Measurements from ENCODE around the gene HIVEP3. TPM values are rescaled to one million over a fixed set of nuclear protein-coding genes. Genes with fewer than 3 reads are reported as not detected.

Gene HIVEP3
- total and polyA plus RNA-seq, 4 donors, result 7.0 to 14.7 (median 8.8) TPM

DNA sequence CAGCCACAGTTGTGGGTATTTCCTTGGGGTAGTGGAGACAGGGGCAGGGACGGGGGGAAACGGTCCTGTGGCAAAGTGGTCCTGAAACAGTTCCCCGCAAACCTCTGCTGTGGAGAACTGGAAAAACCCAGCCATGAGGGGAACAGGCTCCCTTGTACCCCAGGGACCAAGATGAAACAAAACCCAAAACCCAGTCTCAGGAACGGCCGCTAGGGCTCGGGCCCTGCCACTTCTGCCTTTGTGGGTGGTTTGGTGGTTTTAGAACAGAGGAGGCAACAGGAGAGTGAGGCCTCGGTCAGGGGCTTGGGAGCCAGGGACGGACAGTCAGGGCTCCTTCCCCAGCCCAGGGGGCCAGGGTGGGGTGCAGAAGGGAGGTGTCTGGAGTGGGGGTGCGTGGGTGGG is 409.5 kb downstream of the HIVEP3 start:
- ATAC-seq (ENCODE audit: insufficient read depth, low FRiP score) (no peak), DNase-seq (no peak)
- Histone ChIP-seq H3K27me3 (ENCODE audit: control insufficient read depth in 3 of 3, insufficient read depth in 3 of 3, low read length in 2 of 3) (no peaks in the 10 kb centered on the region), H3K4me3 (no peak overlapping the region), H3K9ac (ENCODE audit: insufficient read depth in 1 of 2, low read length in 2 of 2) (no peak overlapping the region), H3K27ac (ENCODE audit: low read depth in 1 of 2, low read length in 1 of 2) (no peak overlapping the region), H3K4me1 (ENCODE audit: control insufficient read depth in 5 of 5, insufficient read depth in 5 of 5, low read length in 5 of 5) (peaks cover 0 to 14% (median 0%) of the 10 kb centered on the region in 5 donors), H3K36me3 (ENCODE audit: control insufficient read depth in 4 of 4, insufficient read depth in 4 of 4, low read length in 4 of 4) (peaks cover 0 to 9% (median 1%) of the 10 kb centered on the region in 4 donors), H3K9me3 (ENCODE audit: control insufficient read depth in 4 of 4, insufficient read depth in 3 of 4, low read length in 3 of 4) (no peaks in the 10 kb centered on the region)
- TF ChIP-seq, protein P1, sequence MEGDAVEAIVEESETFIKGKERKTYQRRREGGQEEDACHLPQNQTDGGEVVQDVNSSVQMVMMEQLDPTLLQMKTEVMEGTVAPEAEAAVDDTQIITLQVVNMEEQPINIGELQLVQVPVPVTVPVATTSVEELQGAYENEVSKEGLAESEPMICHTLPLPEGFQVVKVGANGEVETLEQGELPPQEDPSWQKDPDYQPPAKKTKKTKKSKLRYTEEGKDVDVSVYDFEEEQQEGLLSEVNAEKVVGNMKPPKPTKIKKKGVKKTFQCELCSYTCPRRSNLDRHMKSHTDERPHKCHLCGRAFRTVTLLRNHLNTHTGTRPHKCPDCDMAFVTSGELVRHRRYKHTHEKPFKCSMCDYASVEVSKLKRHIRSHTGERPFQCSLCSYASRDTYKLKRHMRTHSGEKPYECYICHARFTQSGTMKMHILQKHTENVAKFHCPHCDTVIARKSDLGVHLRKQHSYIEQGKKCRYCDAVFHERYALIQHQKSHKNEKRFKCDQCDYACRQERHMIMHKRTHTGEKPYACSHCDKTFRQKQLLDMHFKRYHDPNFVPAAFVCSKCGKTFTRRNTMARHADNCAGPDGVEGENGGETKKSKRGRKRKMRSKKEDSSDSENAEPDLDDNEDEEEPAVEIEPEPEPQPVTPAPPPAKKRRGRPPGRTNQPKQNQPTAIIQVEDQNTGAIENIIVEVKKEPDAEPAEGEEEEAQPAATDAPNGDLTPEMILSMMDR (IDR thresholded peaks at IDR 0.05; ENCODE audit: control extremely low read depth, extremely low read depth), result no peak
- WGBS, 2 donors, result 66 to 73% methylated on average over 9 of the region's 9 CpGs

DNA sequence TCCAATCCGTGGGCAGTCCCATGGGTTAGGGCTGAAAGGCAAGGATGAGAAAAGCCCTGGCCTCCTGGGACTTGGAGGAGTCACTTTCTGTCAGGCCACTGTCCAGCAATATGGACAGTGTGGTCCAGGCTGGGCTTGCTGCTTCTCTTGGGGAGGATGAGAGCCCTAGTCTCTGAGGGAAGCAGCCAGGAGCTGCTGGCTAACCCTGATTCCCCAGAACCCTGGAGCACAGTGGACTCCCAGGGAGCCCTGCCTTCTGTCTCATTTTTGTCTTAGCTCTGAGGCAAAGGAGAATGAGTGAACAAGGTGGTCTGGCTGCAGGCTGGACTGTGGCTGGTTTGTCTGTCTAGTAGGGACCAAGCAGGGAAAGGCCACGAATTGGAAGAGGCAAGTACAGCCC is 410.4 kb downstream of the HIVEP3 start:
- TF ChIP-seq, protein P1 (IDR thresholded peaks at IDR 0.05; ENCODE audit: control extremely low read depth, extremely low read depth), result no peak
- no peak for ATAC-seq (ENCODE audit: insufficient read depth, low FRiP score)
- Histone ChIP-seq H3K36me3 (ENCODE audit: control insufficient read depth in 4 of 4, insufficient read depth in 4 of 4, low read length in 4 of 4) (peaks cover 0 to 8% (median 1%) of the 10 kb centered on the region in 4 donors), H3K9ac (ENCODE audit: insufficient read depth in 1 of 2, low read length in 2 of 2) (no peak overlapping the region), H3K27ac (ENCODE audit: low read depth in 1 of 2, low read length in 1 of 2) (no peak overlapping the region), H3K4me1 (ENCODE audit: control insufficient read depth in 5 of 5, insufficient read depth in 5 of 5, low read length in 5 of 5) (peaks cover 0 to 14% (median 0%) of the 10 kb centered on the region in 5 donors), H3K27me3 (ENCODE audit: control insufficient read depth in 3 of 3, insufficient read depth in 3 of 3, low read length in 2 of 3) (no peaks in the 10 kb centered on the region), H3K4me3 (no peak overlapping the region), H3K9me3 (ENCODE audit: control insufficient read depth in 4 of 4, insufficient read depth in 3 of 4, low read length in 3 of 4) (no peaks in the 10 kb centered on the region)
- DNase-seq, result no peak
- 74 to 92% methylated on average over 2 of the region's 2 CpGs for WGBS, 2 donors

DNA sequence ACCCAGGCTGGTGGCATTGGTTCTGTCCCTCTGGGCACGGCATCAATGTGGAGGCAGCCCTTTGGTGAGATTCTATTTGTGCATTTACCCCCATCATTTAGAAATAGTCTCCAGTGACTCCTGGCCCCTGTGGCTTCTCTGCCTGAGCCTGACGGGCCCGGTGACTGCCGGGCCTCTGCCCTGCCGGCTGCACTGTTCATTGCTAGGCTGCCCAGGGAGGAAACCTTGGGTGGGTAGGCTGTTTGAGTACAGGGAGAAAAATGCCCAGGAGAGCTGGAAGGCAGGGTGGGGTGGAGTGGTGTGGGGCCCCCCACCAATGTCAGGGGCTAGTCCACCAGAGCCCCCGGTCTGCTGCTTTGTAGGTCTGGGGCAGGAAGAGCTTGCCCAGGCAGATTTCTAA is 410.9 kb downstream of the HIVEP3 start:
- Histone ChIP-seq H3K9ac (ENCODE audit: insufficient read depth in 1 of 2, low read length in 2 of 2) (no peak overlapping the region), H3K36me3 (ENCODE audit: control insufficient read depth in 4 of 4, insufficient read depth in 4 of 4, low read length in 4 of 4) (peaks cover 0 to 6% (median 1%) of the 10 kb centered on the region in 4 donors), H3K27me3 (ENCODE audit: control insufficient read depth in 3 of 3, insufficient read depth in 3 of 3, low read length in 2 of 3) (no peaks in the 10 kb centered on the region), H3K27ac (ENCODE audit: low read depth in 1 of 2, low read length in 1 of 2) (no peak overlapping the region), H3K4me1 (ENCODE audit: control insufficient read depth in 5 of 5, insufficient read depth in 5 of 5, low read length in 5 of 5) (peaks cover 0 to 14% (median 3%) of the 10 kb centered on the region in 5 donors), H3K9me3 (ENCODE audit: control insufficient read depth in 4 of 4, insufficient read depth in 3 of 4, low read length in 3 of 4) (no peaks in the 10 kb centered on the region), H3K4me3 (no peak overlapping the region)
- 94 to 96% methylated on average over 6 of the region's 6 CpGs for WGBS, 2 donors
- TF ChIP-seq, protein P1 (IDR thresholded peaks at IDR 0.05; ENCODE audit: control extremely low read depth, extremely low read depth), result no peak
- ATAC-seq (ENCODE audit: insufficient read depth, low FRiP score), result no peak
- DNase-seq, result no peak
